HG03066 (cell line): ENCODE results near the gene RNASEH2B.
A peak's percentile ranks its signal among the peaks of the same experiment; 100 is the strongest.

Experiments
- ATAC-seq: cut with Tn5 transposase; IDR thresholded peaks from one replicate; pipeline ENCODE4 v1.9.1; 2021; ENCODE audit warnings: low read depth; ENCODE audit not compliant: unreplicated experiment

The RNASEH2B gene, protein sequence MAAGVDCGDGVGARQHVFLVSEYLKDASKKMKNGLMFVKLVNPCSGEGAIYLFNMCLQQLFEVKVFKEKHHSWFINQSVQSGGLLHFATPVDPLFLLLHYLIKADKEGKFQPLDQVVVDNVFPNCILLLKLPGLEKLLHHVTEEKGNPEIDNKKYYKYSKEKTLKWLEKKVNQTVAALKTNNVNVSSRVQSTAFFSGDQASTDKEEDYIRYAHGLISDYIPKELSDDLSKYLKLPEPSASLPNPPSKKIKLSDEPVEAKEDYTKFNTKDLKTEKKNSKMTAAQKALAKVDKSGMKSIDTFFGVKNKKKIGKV

DNA sequence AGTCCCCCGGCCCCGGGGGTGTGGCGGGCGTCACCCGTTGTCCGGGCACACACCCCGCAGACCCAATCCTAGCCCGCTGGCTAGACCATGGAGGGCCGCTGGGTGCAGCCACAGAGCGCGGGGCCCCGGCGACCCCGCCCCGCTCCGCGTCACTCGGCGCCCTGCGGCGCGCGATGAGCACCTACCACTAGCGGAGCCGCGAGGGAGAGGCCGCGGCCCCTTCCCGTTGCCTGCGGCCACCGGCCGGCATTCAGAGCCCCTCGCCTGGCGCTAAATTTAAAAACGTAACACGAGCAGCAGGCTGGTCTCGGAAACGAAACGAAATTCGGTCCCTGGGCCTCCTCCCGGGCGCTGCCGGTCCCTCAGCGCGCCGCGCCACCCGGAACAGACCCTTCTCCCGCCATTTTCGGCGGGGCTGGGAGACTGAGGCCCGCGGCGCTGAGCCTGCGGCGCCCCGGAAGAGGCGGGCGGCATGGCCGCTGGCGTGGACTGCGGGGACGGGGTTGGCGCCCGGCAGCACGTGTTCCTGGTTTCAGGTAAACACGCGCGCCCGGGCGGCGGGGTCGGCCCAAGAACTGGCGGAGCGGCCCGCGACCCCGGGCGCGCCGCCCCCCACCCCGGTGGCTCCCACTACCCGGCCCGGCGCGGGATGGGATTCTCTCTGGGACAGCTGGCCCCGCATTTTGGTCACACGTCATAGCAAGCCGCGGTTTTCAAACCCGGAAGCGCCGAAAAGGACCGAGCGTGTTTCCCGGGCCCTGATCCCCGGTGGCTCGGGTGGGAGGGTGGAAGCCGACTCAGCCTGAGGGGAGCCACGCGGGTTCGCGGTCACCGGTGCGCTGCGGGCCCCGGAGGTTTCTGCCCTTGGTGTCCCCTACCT, at the start of gene RNASEH2B:
Gene RNASEH2B (plus strand): TSS at position 187 of the 880 bp plus-strand sequence. CDS start 286 bp downstream, at position 473.
- peak; percentile 57 for ATAC-seq

DNA sequence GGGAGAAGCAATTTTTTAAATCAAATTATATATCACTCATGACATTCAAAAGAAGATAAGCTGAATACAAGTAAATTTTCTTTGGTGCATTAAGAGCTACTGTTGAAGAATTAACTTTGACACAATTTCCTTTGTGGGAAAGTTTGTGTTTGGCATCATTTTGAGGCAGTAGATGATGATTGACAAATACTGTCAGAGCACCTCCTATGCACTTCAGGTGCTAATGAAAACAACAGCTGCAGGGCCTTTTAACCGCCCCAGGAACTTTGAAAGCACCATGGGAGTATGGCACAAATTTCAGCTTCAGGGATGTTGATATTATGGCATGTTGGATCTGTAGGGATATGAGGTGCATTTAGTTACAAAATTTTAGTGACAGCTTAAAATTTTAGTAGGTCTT, 45.1 kb upstream of the RNASEH2B start:
- no peak for ATAC-seq

DNA sequence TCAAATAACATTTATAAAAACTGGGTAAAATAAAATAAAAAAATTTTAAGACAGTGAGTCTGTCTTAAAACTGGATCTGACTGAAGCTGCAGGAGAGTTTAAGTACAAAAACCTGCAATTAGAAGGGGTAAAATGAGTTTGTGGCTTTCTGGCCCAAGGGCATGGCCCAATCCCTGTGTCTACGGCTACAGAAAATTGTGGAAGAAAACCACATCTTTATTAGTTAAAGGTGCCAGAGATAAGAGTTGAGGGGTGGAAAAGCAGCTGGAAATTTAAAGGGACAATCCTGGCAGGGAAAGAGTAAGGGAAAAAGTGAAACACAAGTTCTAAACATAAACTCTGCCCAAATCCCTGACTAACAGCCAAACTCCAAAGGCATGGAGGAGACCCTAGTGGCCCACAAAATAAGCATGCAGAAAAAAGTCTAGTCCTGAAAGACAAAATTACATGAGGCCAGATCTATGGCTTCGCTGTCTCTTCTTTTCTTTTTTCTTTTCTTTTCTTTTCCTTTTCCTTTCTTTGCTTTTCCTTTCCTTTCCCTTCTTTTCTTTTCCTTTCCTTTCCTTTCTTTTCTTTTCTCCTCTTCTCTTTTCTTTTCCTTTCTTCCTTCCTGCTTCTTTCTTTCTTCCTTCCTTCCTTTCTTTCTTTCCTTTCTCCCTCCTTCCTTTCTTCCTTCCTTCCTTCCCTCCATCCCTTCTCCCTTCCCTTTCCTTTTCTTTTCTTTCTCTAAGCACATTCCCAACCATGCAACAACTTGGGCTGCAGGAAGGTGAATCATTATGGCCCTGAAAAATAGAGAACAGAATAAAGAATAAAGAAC, 42.6 kb upstream of the RNASEH2B start:
- ATAC-seq, result no peak

DNA sequence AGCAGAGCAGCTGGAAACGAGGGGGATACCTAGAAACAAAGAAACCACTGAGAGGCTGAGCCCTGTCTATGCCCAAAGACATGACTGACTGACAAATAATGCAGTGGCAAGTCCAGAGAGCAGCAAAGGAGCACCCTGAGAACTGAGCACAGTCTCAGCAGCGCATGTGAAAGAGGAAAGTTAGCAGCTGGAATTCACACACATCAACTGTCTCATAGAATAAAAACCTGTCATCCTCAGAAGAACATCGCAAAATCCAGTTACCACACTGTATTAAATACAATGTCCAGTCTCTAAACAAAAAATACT, 42.0 kb upstream of the RNASEH2B start:
- no peak for ATAC-seq

DNA sequence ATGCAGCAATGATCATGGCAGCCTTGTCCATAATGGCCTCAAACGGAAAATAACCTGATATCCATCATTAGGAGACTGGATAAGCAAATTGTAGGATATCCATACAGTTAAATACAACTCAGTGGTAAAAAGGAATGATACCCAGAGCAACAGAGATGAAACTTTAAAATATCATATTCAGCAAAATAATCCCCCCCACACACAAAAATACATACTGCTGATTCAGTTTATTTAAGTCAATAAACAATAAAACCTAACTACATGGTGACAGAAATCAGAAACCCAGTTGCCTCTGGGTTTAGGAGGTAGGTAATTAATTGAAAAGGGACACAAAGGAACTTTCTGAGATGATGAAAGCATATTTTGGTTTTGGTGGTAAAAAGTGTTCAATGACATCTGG, 38.2 kb upstream of the RNASEH2B start:
- no peak for ATAC-seq

DNA sequence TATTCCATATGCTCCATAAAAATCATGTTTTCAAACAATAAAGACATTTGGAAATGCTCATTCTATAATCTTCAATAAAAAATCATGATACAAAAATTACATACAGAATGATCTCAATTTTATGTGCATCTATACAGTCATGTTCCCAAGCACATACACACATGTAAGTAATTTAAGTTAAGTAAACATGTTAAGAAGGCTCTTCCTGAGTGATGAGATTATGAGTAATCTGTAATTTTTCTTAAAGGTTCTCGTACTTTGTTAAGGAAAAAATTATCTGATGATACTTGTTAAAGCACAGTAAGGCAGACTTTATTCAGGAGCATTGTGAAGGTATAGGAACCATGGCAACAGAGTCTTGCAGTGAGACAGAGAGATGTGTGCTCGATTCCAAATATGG, 36.1 kb upstream of the RNASEH2B start:
- no peak for ATAC-seq

DNA sequence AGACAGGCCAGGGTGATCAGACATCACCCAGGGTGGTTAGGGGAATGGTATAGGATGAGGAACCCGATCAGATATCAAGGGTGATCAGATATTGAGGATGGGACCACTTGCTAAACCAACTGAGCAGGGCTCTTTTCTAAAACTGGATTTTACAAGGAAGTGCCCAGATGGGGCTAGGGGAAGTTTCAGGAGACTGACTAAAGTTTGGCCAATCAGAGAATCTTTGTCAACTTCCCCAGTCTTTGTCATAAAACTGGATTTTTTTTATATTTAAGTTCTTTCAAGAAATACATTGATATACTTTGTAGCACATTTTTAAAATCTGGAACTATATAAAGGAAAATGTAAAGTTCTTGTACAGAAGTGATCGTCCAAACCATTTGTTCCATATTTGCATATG, 35.6 kb upstream of the RNASEH2B start:
- ATAC-seq, result no peak

DNA sequence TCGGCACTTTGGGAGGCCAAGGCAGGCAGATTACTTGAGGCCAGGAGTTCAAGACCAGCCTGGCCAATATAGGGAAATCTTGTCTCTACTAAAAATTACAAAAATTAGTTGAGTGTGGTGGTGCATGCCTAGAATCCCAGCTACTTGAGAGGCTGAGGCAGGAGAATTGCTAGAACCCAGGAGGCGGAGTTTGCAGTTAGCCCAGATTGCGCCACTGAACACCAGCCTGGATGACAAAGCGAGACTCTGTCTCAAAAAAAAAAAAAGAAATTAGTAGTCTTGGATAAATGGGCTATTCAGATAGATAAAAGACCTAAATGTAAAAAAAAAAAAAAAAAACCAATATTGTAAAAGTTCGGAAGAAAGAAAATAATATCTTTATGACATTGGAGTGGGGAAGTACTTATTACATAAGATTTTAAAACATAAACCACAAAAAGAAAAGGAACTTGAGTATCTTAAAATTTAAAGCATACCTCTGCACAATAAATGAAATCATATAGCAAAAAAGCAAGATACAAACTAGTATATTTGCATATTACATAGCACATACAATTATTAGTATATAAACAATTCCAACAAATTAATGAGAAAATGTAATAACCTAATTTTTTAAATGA, 26.7 kb upstream of the RNASEH2B start:
- ATAC-seq, result no peak

DNA sequence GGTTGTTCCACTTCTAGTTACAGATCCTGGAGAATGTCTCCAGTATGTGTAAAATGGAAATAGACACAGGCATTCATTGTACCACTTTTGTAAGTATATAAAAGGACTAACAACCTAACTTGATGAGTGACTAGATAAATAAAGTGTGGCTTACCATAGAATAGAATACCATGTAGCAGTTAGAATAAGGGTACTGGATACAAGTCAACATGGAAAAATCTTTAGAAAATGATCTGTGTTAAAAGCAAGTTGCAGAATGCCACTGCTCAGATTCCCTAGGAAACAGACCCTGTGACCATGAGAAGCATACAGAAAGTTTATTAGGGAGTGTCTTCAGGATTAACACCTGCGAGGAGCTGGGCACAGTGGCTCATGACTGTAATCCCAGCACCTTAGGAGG, 25.9 kb upstream of the RNASEH2B start:
- ATAC-seq, result no peak

DNA sequence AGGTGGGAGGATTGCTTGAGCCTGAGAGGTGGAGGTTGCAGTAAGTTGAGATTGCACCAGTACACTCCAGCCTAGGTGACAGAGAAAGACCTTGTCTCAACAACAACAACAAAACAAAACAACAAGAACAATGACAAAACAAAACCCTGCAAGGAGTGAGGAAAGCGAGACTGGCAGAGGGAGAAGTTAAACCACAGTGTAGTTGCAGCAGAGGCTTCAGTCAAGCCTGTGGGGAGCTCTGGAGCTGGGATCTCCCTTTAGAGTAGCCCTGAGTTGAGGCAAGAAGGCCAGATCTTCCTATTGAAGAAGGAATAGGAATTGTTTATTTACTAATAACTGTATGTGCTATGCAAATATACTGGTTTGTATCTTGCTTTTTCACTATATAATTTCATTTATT, 25.3 kb upstream of the RNASEH2B start:
- no peak for ATAC-seq

DNA sequence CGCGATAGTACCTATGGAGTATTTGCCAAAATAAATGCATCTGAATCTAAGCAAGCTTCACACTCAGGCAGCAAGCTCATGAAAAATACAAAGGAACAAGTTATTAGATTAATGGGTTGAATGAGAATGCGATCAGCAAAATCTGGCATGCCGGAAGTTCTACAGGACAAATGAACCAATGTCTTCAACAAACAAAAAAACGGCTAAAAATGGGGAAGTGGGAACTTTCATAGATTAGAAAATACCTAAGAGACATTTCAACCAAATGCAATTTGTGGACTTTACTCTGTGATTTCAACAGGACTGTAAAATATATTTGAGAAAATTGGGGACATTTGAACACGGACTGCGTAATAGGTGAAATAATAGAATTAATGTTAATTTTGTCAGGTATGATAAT, 22.4 kb upstream of the RNASEH2B start:
- ATAC-seq, result no peak

DNA sequence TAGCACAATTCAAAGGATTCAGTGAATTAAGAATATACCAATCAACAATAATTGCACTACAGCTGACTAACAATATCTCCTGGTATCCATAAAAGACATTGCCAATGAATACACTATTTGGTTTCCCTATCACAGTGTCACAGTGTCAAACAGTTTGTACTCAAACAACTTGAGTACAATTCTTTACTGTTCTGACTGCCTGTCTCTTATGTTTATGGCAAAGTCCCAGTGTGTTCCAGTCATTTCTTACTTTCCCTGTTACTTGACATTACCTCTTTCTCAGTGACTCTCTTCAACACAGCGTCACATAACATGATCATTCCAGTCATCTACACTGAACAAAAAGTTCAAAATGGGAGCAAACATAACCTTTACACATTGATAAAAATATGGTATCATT, 21.2 kb upstream of the RNASEH2B start:
- no peak for ATAC-seq

DNA sequence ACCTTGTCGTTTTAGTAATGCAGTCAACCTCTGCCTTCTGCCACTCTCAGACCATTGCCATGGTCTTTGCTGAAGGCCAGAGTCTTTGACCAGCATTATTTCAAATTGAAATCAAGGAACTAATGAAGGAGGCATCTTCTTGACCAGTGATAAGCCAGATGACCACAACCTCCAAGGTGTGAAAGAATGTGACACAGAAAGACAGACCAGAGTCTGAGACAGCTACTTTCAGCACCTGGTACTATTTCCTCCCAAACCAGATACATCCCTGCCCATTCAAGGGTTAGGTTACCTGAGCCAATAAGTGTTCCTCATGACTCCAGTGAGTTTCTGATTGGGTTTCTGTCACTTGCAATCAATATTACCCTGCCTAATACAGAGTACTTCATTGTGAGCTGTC, 20.3 kb upstream of the RNASEH2B start:
- ATAC-seq, result no peak

DNA sequence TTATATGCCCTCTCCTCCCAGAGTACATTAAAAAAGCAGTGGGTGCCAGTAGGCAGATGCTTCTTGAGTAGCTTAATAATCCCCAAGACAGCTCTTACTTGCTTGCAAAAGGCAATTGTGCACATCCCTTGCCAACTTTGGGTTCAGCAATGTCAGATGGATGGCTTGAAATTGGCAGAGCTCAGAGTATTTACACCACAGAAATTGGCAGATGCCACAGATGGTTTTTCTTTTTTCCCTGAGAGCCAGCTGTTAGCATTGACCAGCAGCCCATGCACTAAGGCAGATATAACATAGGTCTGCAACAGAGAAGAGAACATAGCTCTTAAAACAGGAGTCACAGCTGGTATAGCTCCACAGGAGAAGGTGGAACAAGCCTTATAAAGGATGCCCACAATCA, 18.4 kb upstream of the RNASEH2B start:
- no peak for ATAC-seq

DNA sequence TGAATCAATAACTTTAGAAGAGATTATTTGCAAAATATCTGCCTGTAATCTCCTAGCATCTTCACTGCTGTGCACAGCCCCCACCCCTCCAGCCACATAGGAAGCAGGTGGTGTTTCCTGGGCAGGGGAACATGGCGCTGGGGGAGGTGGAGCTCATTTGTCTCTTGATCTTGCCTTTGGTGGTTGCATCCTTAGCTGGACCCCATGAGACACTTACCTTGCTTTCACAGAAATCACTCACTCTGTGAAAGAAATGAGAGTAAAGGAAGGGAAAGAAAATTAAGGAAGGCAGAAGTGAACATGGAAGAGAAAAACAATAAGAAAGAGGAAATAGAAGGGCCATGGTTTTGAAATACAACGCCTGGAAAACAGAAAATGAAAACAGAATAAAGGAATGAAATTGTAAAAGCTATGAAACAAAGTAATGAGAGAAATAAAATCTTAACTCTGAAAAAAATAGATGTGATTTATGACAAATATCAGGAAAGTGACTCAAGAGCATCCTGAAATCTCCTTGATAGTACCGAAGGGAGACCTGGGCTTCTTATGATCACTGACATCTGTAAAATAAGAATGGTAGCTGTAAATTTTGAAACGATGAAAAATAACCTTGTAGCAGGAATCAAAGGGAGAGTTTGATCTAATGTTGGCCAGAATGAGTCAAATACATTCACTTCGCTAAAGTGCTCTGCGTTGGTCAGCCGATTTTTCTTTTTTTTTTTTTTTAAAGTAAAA, 17.2 kb upstream of the RNASEH2B start:
- ATAC-seq, result no peak

DNA sequence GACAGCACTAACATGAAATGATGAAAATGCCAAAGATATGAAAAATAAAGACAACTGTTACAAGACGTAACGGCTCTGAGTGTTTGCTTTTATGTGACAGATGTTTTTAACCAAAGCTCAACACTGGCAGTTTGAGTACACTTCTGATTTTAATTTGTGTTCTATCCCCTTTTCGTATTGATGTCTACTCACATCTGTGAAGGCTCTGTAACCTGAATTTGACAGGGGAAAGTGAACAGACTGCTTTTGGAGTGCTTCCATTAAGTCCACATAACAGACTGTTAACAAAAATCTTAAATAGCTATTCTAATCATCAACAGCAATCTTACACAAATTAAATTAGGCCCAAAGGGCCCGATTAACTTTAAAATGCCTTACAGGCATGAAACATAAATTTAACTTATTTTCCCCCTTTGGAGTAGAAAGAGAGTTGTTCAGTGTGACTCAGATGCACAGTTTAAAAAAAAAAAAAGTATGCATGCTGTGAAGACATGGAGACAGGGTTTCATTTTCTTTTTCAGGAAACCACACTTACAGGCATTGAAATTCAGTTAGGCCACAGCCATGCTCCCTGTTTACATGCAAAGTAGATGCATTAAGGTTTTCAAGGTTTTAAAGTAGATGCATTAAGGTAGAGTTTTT, 16.3 kb upstream of the RNASEH2B start:
- ATAC-seq, result peak; percentile 80

DNA sequence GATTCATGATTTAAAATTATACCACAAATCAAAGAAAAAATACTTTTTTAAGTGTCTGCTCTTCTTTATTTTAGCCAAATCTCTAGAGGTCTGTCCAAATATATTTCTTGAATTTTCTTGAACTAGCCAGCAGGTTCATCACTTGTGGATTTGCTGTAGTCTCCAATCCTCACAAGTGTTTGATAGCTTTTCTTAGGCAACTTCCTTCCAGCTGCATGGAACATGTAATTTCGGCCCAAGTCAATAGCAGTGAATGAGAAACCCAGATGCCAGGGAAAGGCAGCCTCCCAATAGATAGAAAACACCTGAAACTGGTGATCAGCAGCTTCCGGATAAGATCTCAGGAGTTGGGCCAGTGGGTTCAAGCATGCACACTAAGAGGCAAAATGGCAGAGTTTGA, 15.6 kb upstream of the RNASEH2B start:
- ATAC-seq, result no peak

DNA sequence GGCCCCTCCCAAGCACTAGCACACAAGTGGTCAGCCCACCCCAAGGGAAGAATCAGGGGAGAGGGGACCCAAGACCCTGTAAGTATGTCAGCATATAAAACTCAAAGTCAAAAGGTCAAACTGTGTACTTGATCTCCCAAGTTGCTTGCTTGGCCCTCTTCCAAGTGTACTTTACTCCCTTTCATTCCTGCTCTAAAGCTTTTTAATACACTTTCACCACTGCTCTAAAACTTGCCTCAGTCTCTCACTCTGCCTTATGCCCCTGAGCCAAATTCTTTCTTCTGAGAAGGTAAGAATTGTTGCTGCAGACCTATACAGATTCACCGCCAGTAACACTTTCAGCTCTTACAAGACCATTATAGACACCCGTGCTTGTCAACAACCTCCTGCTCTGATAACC, 15.1 kb upstream of the RNASEH2B start:
- ATAC-seq, result no peak

DNA sequence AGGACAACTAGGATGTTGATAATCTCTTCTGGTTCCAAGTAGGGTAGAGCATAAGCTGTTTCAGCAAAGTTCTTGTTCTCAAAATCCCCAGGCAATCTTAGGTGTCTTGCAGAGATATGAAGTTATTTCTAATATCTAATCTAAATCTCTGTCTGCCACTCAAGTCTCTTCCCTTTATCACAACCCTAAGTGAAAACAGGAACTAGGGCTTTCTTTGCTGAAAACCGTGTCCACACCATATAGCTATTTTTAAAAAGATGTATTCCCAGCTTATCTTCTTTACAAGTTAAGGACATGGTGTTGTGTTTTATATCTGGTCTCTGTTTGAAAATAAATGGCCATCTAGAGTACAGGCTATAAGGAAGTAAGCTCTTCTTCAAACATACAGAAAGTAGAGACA, 11.3 kb upstream of the RNASEH2B start:
- ATAC-seq, result no peak

DNA sequence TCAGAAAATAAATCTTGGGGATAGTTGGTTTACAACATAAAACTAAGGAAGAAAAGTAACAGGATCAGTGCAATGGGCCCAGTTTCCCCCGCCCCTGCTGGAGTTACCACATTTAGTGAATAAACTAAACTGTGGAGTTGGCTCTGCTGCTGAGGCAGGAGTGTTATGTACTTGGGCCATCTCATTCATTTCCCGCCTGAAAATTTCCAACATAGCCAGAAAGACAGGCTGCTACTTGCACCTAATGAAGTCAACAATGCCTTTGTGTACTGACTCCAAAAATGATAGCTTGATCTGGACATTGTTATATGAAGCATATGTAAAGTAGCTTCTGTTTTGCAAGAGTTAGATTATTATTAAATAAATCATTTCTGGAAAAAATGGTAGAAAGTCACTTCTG, 7.9 kb upstream of the RNASEH2B start:
- no peak for ATAC-seq
